Uterus (tissue), 2 donors: ENCODE results near the gene DENND2A.

ENCODE experiments used
- CTCF ChIP-seq, 4 experiments: fragments of 200-600 bp in 2 of 4; fragments of 450-650 bp in 2 of 4; sonication (generic) in 2 of 4; IDR thresholded peaks; one replicate each; pipeline ENCODE4 v1.5.1; 2016 to 2019; ENCODE audit warnings: antibody characterized with exemption in 4 of 4, mild to moderate bottlenecking in 2 of 4, moderate library complexity in 1 of 4
- POLR2A ChIP-seq, 2 donors: fragments of 450-650 bp; IDR thresholded peaks; one replicate each; pipeline ENCODE4 v1.6.1; 2016; ENCODE audit warnings: antibody characterized with exemption in 2 of 2, mild to moderate bottlenecking in 1 of 2, moderate library complexity in 1 of 2

DNA sequence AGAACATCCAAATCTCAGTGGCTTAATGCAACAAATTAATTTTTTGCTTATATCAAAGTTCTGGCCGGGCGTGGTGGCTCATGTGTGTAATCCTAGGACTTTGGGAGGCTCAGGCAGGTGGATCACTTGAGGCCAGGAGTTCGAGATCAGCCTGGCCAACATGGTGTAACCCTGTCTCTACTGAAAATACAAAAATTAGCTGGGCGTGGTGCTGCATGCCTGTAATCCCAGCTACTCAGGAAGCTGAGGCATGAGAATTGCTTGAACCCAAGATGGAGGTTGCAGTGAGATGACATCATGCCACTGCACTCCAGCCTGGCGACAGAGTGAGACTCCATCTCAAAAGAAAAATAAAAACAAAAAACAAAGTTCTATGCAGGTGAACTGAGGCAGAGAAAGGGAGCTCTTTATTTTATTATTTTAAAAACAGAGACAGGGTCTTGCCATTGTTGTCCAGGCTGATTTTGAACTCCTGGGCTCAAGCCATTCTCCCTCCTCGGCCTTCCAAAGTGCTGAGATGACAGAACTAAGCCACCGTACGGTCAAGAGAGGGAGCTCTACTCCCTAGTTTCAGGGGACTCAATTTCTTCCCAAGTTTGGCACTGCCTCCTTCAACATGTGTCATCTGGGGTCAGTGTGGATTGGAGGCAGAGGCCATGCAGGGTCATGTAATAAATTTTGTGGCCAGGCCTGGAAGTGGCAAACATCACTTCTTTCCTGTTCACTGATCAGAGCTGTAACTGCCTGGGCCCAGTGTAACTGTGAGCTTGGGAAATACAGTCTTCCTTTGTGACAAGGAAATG, 34.5 kb upstream of the DENND2A start:
- TF ChIP-seq CTCF (IDR thresholded peaks at IDR 0.05) (peak in 3 of 4 experiments; percentile 15 to 23 (median 21)), POLR2A (IDR thresholded peaks at IDR 0.05) (no peak)
